ENCODE data around the gene TNFRSF1A.

- no peak for TF ChIP-seq POLR2A (IDR thresholded peaks at IDR 0.05)
- TF ChIP-seq CTCF (IDR thresholded peaks at IDR 0.05), result no peak
These were observed 47.5 kb downstream of the TNFRSF1A start for GRCh38 chr12:6294156-6295093.

All from tibial nerve (tissue), 3 donors.